Measurements from ENCODE around the gene PRDM16.

PRDM16 gene

GRCh38 chr1:3169665-3170356 lies 100.8 kb downstream of the PRDM16 start:
- TF ChIP-seq, protein P1, sequence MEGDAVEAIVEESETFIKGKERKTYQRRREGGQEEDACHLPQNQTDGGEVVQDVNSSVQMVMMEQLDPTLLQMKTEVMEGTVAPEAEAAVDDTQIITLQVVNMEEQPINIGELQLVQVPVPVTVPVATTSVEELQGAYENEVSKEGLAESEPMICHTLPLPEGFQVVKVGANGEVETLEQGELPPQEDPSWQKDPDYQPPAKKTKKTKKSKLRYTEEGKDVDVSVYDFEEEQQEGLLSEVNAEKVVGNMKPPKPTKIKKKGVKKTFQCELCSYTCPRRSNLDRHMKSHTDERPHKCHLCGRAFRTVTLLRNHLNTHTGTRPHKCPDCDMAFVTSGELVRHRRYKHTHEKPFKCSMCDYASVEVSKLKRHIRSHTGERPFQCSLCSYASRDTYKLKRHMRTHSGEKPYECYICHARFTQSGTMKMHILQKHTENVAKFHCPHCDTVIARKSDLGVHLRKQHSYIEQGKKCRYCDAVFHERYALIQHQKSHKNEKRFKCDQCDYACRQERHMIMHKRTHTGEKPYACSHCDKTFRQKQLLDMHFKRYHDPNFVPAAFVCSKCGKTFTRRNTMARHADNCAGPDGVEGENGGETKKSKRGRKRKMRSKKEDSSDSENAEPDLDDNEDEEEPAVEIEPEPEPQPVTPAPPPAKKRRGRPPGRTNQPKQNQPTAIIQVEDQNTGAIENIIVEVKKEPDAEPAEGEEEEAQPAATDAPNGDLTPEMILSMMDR (IDR thresholded peaks at IDR 0.05; ENCODE audit: low read depth, low read length), result no peak
- H3K4me3 ChIP-seq (replicated peaks in 1 of 2; ENCODE audit: low read depth in 2 of 2, low read length in 2 of 2), result no peak overlapping the region
- DNase-seq (ENCODE audit: low read depth in 2 of 2), result no peak

DNA sequence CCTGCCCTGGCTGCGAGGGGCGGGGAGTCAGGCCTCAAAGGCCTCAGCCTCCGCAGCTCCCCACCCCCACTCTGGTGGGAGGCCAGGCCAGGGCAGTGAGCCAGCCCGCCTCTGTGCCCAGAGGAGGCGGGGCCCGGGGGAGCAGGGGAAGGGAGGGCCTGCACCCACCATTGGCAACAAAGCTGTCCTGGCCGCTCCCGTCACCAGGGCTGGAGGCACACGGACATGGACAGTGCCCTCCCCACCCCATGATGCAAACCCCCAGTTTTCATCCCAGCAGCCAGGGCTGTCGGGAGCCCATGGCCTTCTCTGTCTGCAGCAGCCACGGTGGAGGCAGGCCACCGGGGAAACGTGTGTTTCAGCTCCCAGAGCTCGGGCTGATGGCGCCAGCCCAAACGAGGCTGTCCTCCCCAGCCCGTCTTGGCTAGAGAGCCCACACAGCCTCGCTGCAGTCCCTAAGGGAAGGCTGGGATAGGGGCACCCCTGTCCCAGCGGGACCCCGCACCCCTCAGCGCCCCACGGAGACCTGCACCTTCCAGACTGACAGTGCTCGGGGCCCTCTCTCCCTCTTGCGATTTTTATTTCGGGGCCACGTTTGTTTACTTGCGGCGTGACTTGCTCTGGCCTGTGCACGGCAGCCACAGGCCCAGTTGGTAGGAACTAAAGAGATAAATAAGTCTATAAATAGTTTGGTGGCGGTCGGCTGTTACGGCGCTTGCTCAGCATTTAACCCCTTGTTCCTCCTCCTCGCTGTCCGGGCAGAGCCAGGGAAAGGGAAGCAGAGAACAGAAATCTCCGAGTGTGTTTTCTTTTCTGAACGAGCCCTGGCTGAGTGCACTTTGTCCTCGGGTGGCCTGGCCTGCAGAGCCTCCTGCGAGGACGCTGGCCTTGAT lies 101.8 kb downstream of the PRDM16 start:
- peak in 1 of 2 donors; percentile 58 for DNase-seq (ENCODE audit: low read depth in 2 of 2)
- TF ChIP-seq, protein P1 (IDR thresholded peaks at IDR 0.05; ENCODE audit: low read depth, low read length), result no peak

DNA sequence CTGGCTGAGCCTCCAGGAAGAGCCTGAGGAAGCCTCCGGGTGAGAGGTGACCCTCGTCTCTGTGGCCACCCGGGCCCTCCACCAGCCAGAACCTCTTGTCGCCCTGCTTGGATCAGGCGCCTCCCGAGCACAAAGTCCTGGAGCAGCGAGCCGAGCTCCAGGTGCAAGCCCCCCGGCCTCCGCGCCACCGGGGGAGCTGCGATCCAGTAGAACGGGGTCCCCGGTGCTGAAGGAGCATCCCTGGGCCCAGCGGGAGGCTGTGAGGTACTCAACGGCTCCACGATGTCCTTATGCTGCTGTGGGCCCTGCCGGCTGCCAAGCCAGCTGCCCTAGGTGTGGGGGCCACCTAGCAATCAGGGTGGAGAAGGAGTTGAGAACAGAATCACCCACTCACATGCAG lies 102.8 kb downstream of the PRDM16 start:
- H3K4me3 ChIP-seq (replicated peaks in 1 of 2; ENCODE audit: low read depth in 2 of 2, low read length in 2 of 2), result no peak overlapping the region
- DNase-seq (ENCODE audit: low read depth in 2 of 2), result no peak
- TF ChIP-seq, protein P1 (IDR thresholded peaks at IDR 0.05; ENCODE audit: low read depth, low read length), result no peak

More for the DNA sequence above, 101.8 kb downstream of the PRDM16 start:
- peak overlapping the region in 1 of 2 donors; percentile 23 for H3K4me3 ChIP-seq (replicated peaks in 1 of 2; ENCODE audit: low read depth in 2 of 2, low read length in 2 of 2)

GRCh38 chr1:3172431-3173380 lies 103.7 kb downstream of the PRDM16 start:
- TF ChIP-seq, protein P1 (IDR thresholded peaks at IDR 0.05; ENCODE audit: low read depth, low read length), result no peak
- no peak overlapping the region for H3K4me3 ChIP-seq (replicated peaks in 1 of 2; ENCODE audit: low read depth in 2 of 2, low read length in 2 of 2)
- DNase-seq (ENCODE audit: low read depth in 2 of 2), result no peak

DNA sequence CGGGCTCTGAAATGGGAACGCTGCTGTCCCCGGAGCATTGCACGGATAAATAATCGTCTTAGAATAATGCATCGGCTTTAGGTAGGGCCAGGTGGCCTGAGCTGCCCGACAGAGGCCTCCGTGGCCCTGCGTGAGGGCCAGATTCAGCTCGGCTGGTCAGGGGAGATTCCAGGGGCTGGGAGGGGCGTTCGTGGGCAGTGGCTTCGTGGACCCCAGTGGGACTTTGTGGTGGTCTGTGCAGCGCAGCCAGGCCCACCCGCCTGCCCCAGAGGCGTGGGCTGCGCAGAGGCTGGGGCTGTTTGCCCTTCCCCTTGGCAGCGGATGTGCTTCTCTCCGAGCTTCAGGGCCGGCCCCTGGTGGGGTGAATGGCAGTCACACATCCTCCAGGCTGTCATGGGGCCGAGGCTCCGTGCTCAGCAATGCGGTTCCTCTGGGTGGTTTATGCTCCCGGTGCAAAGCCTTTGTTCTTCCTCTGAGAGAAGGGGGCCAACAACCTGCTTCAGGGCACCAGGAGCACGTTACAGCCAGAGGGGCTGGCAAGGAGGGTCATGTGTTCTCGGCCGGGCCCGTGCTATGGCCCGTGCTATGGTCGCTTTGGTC lies 104.5 kb downstream of the PRDM16 start:
- DNase-seq (ENCODE audit: low read depth in 2 of 2), result no peak
- TF ChIP-seq, protein P1 (IDR thresholded peaks at IDR 0.05; ENCODE audit: low read depth, low read length), result no peak

More for the DNA sequence above, 104.5 kb downstream of the PRDM16 start:
- no peak overlapping the region for H3K4me3 ChIP-seq (replicated peaks in 1 of 2; ENCODE audit: low read depth in 2 of 2, low read length in 2 of 2)

All from cardiac fibroblast (primary cell).